Measurements from ENCODE around the gene NXPH1.

Gene NXPH1

DNA sequence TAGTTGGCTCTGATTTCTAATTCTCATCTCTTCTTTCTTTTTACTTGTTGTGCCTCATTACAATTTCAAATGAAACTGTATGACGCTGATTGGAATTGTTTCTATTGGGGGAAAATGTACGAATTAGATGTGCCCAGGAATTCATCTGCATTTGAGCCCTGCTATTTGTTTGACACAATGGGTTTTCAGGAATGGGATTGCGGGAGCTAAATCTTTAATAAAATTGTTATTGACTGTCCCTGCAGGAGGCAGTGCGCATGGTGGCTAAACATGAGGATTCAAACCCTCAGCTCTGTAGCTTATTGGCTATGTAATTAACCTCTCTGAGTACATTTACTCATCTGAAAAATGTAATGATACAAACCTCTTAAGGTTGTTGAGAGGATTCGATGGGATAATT is 181.6 kb downstream of the NXPH1 start:
- H3K27ac Mint-ChIP-seq, result no peak overlapping the region

DNA sequence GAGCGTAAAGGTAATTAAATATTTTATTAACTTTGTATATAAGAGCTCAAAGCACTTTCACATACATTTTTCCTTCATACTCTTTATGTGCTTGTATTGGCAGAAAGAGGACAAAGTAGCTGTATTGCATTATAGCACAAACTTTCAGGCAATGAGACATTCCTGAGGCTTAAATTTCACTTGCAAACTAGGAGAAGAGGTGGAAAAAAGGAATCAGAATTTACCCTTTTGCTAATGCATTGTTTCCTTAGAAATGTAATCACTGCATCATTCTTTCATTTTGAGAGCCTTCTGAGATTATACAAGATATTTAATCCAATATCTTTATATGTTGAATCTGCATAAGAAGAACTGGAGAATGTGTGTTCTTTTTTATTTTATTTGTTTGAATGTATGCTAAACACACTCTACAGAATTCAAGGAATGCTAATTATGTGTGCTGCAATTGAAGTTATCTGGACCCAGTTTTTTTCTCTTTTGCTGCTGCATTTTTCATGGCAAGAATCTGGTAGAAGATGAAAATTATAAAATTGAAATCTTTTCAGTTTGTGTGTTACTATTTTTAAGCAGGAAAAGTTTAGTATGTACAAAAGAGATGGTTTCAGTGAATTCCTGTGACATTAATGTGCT is 185.1 kb downstream of the NXPH1 start:
- Mint-ChIP-seq H3K4me1 (no peaks in the 10 kb centered on the region), H3K27ac (no peak overlapping the region), H3K4me3 (no peak overlapping the region), H3K27me3 (no peaks in the 10 kb centered on the region), H3K36me3 (no peaks in the 10 kb centered on the region), H3K9me3 (peaks cover 3% of the 10 kb centered on the region)
- no peak for DNase-seq (ENCODE audit: low spot score in 2 of 2)
- no peak for ATAC-seq (ENCODE audit: low read depth)

More for the DNA sequence above, 181.6 kb downstream of the NXPH1 start:
- H3K4me1 Mint-ChIP-seq, result no peaks in the 10 kb centered on the region
- H3K36me3 Mint-ChIP-seq, result no peaks in the 10 kb centered on the region
- no peak for ATAC-seq (ENCODE audit: low read depth)
- no peak for DNase-seq (ENCODE audit: low spot score in 2 of 2)
- peaks cover 3% of the 10 kb centered on the region for H3K9me3 Mint-ChIP-seq
- H3K27me3 Mint-ChIP-seq, result no peaks in the 10 kb centered on the region
- H3K4me3 Mint-ChIP-seq, result no peak overlapping the region

GRCh38 chr7:8620169-8620568 is 186.8 kb downstream of the NXPH1 start:
- H3K36me3 Mint-ChIP-seq, result no peaks in the 10 kb centered on the region
- ATAC-seq (ENCODE audit: low read depth) (no peak), DNase-seq (ENCODE audit: low spot score in 2 of 2) (no peak)
- H3K27ac Mint-ChIP-seq, result no peak overlapping the region
- H3K27me3 Mint-ChIP-seq, result no peaks in the 10 kb centered on the region
- peaks cover 3% of the 10 kb centered on the region for H3K9me3 Mint-ChIP-seq
- no peaks in the 10 kb centered on the region for H3K4me1 Mint-ChIP-seq
- H3K4me3 Mint-ChIP-seq, result no peak overlapping the region

GRCh38 chr7:8625612-8626011 is 192.2 kb downstream of the NXPH1 start:
- no peak for DNase-seq (ENCODE audit: low spot score in 2 of 2)
- no peaks in the 10 kb centered on the region for H3K36me3 Mint-ChIP-seq
- ATAC-seq (ENCODE audit: low read depth), result no peak
- H3K9me3 Mint-ChIP-seq, result no peaks in the 10 kb centered on the region
- H3K4me3 Mint-ChIP-seq, result no peak overlapping the region
- H3K4me1 Mint-ChIP-seq, result no peaks in the 10 kb centered on the region
- no peaks in the 10 kb centered on the region for H3K27me3 Mint-ChIP-seq
- H3K27ac Mint-ChIP-seq, result no peak overlapping the region

DNA sequence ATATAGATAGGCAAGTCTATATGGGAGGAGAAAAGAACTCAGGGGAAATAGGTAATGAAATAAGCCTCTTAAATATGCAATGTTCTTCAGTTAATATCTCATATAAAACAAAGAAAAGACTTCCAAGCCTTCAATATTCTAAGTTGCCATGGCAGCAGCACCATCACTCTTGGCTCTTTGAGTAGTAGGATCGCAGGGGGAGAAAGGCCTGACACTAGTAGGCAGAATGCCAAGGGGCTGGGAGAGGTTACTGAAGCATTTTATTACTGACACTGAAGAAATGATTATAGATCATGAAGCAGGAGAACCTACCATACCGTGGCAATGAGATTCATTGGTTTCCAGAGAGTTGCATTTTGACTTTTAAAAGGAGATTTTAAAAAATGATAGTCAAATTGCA is 193.9 kb downstream of the NXPH1 start:
- no peaks in the 10 kb centered on the region for H3K36me3 Mint-ChIP-seq
- DNase-seq (ENCODE audit: low spot score in 2 of 2) (no peak), ATAC-seq (ENCODE audit: low read depth) (no peak)
- no peak overlapping the region for H3K27ac Mint-ChIP-seq
- no peaks in the 10 kb centered on the region for H3K9me3 Mint-ChIP-seq
- no peaks in the 10 kb centered on the region for H3K27me3 Mint-ChIP-seq
- no peak overlapping the region for H3K4me3 Mint-ChIP-seq
- no peaks in the 10 kb centered on the region for H3K4me1 Mint-ChIP-seq

- ATAC-seq (ENCODE audit: low read depth) (no peak), DNase-seq (ENCODE audit: low spot score in 2 of 2) (no peak)
- H3K9me3 Mint-ChIP-seq, result no peaks in the 10 kb centered on the region
- no peak overlapping the region for H3K27ac Mint-ChIP-seq
- H3K4me1 Mint-ChIP-seq, result no peaks in the 10 kb centered on the region
- no peaks in the 10 kb centered on the region for H3K36me3 Mint-ChIP-seq
- no peaks in the 10 kb centered on the region for H3K27me3 Mint-ChIP-seq
- no peak overlapping the region for H3K4me3 Mint-ChIP-seq
Measured at GRCh38 chr7:8628656-8629055, 195.2 kb downstream of the NXPH1 start.

DNA sequence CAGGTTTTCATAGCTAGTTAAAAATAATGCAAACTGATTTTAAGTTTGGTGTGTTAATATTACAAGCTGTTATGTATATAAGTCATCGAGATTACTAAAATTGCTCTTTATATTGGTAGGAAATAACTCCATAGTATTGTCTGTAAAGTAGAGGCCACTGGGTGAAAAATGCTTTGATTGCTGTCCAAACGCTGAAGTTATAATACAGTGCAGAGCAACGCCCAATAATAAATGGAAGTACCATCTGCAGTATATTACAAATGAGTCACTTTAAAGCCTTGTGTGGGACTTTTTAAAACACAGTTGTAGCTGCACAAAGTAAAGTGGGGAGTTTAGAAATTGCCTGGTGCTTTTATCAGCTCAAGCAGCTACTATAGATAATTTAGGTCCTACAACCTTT is 196.1 kb downstream of the NXPH1 start:
- DNase-seq (ENCODE audit: low spot score in 2 of 2) (no peak), ATAC-seq (ENCODE audit: low read depth) (no peak)
- Mint-ChIP-seq H3K4me1 (no peaks in the 10 kb centered on the region), H3K4me3 (no peak overlapping the region), H3K36me3 (no peaks in the 10 kb centered on the region), H3K9me3 (no peaks in the 10 kb centered on the region), H3K27me3 (no peaks in the 10 kb centered on the region), H3K27ac (no peak overlapping the region)

- DNase-seq (ENCODE audit: low spot score in 2 of 2) (no peak), ATAC-seq (ENCODE audit: low read depth) (no peak)
- Mint-ChIP-seq H3K27ac (no peak overlapping the region), H3K36me3 (no peaks in the 10 kb centered on the region), H3K4me3 (no peak overlapping the region), H3K9me3 (no peaks in the 10 kb centered on the region), H3K27me3 (no peaks in the 10 kb centered on the region), H3K4me1 (no peaks in the 10 kb centered on the region)
Measured at GRCh38 chr7:8637322-8637721, 203.9 kb downstream of the NXPH1 start.

DNA sequence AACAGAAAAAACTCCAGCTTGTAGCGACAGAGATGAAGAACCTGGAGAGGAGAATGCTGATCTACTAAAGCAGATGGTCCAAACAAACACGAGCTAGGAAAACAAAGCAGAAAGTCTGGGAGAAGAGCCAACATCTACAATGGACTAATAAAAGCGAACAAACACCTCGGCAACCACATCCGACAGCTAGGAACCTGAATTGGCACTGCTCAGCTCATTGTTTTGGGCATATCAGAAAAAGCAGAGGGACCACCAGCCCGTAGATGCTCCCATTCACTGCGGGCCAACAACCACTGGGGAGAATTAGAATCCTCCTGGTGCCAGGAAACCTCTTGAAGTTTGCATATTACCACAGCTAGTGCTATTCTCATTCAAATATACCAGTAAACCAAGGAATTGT is 204.7 kb downstream of the NXPH1 start:
- no peak overlapping the region for H3K27ac Mint-ChIP-seq
- no peaks in the 10 kb centered on the region for H3K4me1 Mint-ChIP-seq
- no peaks in the 10 kb centered on the region for H3K9me3 Mint-ChIP-seq

DNA sequence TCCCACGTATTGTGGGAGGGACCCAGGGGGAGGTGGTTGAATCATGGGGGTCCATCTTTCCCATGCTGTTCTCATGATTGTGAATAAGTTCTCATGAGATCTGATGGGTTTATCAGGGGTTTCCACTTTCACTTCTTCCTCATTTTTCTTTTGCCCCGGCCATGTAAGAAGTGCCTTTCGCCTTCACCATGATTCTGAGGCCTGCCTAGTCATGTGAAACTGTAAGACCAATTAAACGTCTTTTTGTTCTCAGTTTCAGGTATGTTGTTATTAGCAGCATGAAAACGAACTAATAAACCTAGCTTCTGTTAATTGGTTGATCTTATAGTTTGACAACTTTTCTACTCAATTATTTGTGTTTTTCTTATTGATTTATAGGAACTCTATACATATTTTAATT is 206.3 kb downstream of the NXPH1 start:
- ATAC-seq (ENCODE audit: low read depth), result no peak
- Mint-ChIP-seq H3K27ac (no peak overlapping the region), H3K4me1 (no peaks in the 10 kb centered on the region), H3K9me3 (no peaks in the 10 kb centered on the region), H3K36me3 (no peaks in the 10 kb centered on the region), H3K4me3 (no peak overlapping the region), H3K27me3 (no peaks in the 10 kb centered on the region)
- no peak for DNase-seq (ENCODE audit: low spot score in 2 of 2)

More for the DNA sequence above, 204.7 kb downstream of the NXPH1 start:
- no peak for ATAC-seq (ENCODE audit: low read depth)
- Mint-ChIP-seq H3K27me3 (no peaks in the 10 kb centered on the region), H3K4me3 (no peak overlapping the region), H3K36me3 (no peaks in the 10 kb centered on the region)
- no peak for DNase-seq (ENCODE audit: low spot score in 2 of 2)

- Mint-ChIP-seq H3K27me3 (no peaks in the 10 kb centered on the region), H3K27ac (no peak overlapping the region), H3K4me3 (no peak overlapping the region), H3K4me1 (no peaks in the 10 kb centered on the region), H3K36me3 (no peaks in the 10 kb centered on the region), H3K9me3 (no peaks in the 10 kb centered on the region)
- no peak for ATAC-seq (ENCODE audit: low read depth)
- DNase-seq (ENCODE audit: low spot score in 2 of 2), result no peak
Measured at GRCh38 chr7:8640671-8641070, 207.3 kb downstream of the NXPH1 start.

GRCh38 chr7:8668627-8669500 is 235.5 kb downstream of the NXPH1 start:
- no peak overlapping the region for H3K27ac Mint-ChIP-seq
- H3K27me3 Mint-ChIP-seq, result no peaks in the 10 kb centered on the region
- H3K36me3 Mint-ChIP-seq, result no peaks in the 10 kb centered on the region
- no peak overlapping the region for H3K4me3 Mint-ChIP-seq
- ATAC-seq (ENCODE audit: low read depth) (no peak), DNase-seq (ENCODE audit: low spot score in 2 of 2) (no peak)
- H3K4me1 Mint-ChIP-seq, result no peaks in the 10 kb centered on the region
- peaks cover 12% of the 10 kb centered on the region for H3K9me3 Mint-ChIP-seq

DNA sequence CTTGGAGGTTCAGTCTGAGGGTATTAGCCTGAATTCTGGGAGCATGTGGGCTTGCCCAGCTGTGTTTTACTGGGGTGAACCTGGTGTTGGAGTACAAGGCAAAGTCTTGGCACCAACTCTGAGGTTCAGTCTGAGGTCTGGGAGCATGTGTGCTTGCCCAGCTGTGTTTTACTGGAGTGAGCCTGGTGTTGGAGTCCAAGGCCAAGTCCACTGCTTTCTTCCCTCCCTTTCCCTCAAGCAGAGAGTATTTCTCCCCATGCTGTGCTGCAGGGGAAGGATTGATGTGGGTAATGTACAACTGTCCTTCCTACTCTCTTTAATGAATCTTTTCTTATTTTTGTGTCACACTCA is 236.1 kb downstream of the NXPH1 start:
- no peak overlapping the region for H3K27ac Mint-ChIP-seq

GRCh38 chr7:8684426-8684825 is 251.0 kb downstream of the NXPH1 start:
- Mint-ChIP-seq H3K9me3 (peaks cover 1% of the 10 kb centered on the region), H3K4me1 (no peaks in the 10 kb centered on the region), H3K4me3 (no peak overlapping the region), H3K27ac (no peak overlapping the region), H3K36me3 (no peaks in the 10 kb centered on the region), H3K27me3 (no peaks in the 10 kb centered on the region)
- no peak for ATAC-seq (ENCODE audit: low read depth)
- no peak for DNase-seq (ENCODE audit: low spot score in 2 of 2)

More for the DNA sequence above, 236.1 kb downstream of the NXPH1 start:
- DNase-seq (ENCODE audit: low spot score in 2 of 2), result no peak
- Mint-ChIP-seq H3K9me3 (peaks cover 10% of the 10 kb centered on the region), H3K4me1 (no peaks in the 10 kb centered on the region), H3K36me3 (no peaks in the 10 kb centered on the region), H3K4me3 (no peak overlapping the region), H3K27me3 (no peaks in the 10 kb centered on the region)
- no peak for ATAC-seq (ENCODE audit: low read depth)

Data from memory B cell (primary cell).